ENCODE measurements around the gene ZIC5.

The ZIC5 gene

DNA sequence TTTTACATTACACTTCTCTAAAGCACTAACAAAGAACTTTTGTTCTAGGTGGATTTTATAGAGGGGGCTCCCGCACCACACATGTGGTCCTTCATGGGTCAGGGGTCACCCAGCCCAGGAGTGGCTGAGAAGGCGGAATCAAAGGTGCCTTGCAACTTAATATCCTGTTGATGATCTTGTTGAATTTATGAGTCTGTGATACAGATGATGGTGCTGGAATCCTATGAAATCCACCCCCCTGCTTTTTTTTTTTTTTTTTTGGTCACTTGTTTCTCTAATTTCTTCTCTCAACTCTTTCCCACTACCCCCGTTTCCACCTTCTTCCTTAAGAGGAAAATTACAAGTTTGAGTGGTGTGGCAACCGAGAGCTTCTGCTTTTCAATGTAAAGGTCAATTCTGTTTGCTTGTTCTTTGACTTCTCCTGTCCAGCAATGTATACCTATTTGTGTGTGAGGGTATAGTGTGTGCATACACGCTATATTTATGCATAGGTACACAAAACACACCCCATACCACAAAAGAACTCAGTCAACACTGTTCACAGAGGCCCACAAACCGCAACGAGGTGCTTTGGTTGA, 5.9 kb upstream of the ZIC5 start:
- H3K27ac ChIP-seq: no peak overlapping the region
- no peak for TF ChIP-seq ZFX (IDR thresholded peaks at IDR 0.05)
- TF ChIP-seq, protein P1, sequence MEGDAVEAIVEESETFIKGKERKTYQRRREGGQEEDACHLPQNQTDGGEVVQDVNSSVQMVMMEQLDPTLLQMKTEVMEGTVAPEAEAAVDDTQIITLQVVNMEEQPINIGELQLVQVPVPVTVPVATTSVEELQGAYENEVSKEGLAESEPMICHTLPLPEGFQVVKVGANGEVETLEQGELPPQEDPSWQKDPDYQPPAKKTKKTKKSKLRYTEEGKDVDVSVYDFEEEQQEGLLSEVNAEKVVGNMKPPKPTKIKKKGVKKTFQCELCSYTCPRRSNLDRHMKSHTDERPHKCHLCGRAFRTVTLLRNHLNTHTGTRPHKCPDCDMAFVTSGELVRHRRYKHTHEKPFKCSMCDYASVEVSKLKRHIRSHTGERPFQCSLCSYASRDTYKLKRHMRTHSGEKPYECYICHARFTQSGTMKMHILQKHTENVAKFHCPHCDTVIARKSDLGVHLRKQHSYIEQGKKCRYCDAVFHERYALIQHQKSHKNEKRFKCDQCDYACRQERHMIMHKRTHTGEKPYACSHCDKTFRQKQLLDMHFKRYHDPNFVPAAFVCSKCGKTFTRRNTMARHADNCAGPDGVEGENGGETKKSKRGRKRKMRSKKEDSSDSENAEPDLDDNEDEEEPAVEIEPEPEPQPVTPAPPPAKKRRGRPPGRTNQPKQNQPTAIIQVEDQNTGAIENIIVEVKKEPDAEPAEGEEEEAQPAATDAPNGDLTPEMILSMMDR (conservative IDR thresholded peaks at IDR 0.05): no peak

DNA sequence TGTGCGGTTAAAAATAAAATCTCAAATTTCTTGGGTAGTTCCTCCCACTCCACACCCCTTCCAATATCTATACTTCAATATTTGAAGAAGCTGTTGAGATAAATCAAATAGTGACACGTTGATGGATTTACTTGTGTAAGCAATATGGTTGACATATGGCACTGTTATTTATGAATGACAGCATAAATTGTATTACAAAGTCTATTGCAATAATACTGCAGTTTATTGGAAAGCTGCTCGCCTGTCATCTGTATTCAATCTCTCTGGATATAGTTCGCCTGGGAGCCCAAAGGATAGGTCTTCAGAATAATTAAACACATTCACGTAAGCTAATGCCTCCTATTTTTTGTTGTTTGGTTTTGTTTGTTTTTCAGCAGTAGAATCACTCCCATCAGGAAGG, 5.0 kb upstream of the ZIC5 start:
- TF ChIP-seq, protein P1 (conservative IDR thresholded peaks at IDR 0.05): no peak
- TF ChIP-seq ZFX (IDR thresholded peaks at IDR 0.05): no peak
- no peak overlapping the region for H3K27ac ChIP-seq

DNA sequence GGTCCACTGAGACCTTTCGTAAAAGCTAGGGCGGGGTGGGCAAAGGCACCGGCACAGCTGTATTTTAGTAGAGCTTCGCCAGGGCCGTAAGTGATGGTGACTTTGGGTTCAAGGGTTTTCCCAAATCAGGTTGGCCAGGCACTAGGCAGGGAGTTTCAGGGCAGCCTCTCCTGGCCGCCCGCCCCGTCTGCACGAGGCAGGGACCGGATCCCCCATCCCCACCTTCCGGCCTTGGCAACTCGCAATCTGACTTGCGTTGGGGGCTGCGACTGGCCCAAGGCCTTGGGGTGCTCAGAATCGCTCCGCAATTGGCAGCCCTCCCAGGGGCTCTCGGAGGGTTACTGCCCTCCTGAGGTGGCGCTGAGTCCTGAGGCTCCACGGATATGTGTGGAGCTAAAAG, 4.1 kb upstream of the ZIC5 start:
- TF ChIP-seq, protein P1 (conservative IDR thresholded peaks at IDR 0.05): no peak
- no peak for TF ChIP-seq ZFX (IDR thresholded peaks at IDR 0.05)
- no peak overlapping the region for H3K27ac ChIP-seq

DNA sequence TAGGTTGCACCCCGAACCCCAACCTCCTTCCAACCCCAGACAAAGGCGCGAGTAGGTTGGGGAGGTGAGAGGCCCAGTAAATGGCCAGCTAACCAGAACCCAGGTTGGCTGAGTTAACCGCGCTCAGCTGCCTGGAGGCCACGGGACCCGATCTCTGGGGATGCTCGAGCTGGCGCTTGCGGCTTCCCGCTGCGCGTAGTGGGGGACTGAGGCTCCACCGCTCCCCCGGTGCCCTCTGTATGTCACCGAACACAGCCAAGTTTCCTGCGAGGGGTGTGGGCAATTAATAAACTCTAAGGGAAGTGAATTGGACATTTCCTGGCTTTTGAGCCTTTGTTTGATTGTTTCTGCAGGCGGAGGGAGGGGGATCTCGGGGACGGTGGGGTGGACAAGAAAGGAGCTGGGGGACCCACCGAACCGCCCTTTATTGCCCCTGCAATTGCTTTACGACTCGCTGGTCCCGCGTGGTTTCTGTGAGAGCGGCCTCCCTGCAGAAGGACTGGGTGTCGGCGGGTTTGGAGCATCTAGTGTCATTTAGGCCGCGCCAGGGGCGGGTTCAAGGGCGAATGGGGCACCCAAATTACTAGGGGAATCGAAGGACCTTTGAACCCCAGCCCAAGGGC, 3.5 kb upstream of the ZIC5 start:
- H3K27ac ChIP-seq: no peak overlapping the region
- no peak for TF ChIP-seq ZFX (IDR thresholded peaks at IDR 0.05)
- TF ChIP-seq, protein P1 (conservative IDR thresholded peaks at IDR 0.05): no peak

DNA sequence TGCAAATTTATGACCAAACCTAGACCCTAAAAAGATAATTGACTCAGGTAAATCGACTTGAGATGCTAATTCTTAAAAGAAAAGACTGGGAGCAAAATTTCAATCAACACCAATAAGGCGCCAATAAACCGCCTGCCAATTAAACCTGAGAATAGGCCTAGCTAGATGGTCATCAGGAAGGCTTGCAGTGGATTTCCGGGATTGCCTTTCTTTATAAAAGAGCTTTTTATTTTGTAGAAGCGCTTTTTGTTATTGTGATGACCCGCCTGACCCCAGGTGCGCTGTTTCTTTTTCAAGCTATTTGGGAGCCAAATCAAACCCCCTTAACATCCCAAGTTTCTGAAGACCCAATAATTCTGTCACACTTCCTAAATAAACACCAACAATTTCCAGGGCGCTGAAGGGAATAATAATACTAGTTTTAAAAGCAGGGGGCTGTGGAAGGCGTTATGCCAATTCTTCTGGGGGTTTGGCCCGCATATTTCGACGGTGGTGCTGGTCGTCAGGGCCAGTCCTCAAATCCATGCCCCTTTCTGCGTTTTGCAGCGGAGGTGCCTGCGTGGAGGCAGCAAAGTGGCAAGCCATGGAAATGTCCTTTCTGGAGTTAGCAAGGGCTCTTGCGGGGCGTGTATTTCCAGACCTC, 2.9 kb upstream of the ZIC5 start:
- no peak overlapping the region for H3K27ac ChIP-seq
- TF ChIP-seq, protein P1 (conservative IDR thresholded peaks at IDR 0.05): no peak
- TF ChIP-seq ZFX (IDR thresholded peaks at IDR 0.05): no peak

DNA sequence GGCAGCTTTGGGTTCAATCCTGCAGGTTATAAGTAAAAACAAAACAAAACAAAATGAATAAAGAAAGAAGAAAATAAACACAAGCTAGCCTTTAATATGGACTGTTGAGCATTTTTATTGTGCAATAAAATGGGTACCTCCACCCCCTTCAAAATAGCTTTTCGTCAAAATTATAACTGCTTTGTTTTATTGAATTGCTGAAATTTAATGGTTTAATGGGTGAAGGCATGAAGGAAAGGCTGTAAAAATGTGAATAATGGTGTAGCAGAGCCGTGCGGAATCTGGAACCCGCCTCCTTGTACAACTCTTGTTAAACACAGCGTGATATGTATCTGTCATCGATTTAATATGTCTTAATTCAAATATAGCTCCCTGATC, 2.2 kb upstream of the ZIC5 start:
- no peak overlapping the region for H3K27ac ChIP-seq
- TF ChIP-seq, protein P1 (conservative IDR thresholded peaks at IDR 0.05): no peak
- TF ChIP-seq ZFX (IDR thresholded peaks at IDR 0.05): no peak

DNA sequence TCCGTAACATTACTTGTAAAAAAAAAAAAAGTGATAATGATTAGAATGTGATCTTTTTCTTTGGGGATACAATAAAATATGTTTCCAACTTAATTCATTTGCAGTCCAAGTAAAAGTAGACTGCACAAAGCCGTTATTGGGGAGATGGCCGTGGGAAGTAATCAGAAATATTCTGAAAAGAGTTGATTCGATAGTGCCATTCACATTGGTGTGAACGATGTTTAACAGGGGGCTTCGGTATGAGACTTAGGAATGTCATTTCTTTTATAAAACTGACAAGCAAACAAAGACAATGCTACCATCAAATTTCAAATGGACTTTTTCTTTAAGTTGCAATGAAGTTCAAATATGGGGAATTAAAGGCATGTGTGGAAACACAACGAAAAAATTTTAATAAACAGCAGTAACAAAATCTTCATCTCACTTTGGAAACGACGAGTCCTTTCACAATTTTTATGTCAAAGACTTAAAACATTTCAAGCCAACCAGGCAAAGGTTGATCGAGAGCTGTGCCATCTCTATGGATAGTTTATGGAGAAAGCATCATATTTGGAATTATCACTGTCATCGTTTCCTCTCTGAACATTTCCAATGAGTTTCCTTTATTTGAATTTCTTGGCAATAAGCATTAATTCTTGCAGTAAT, 1.7 kb upstream of the ZIC5 start:
- TF ChIP-seq ZFX (IDR thresholded peaks at IDR 0.05): no peak
- TF ChIP-seq, protein P1 (conservative IDR thresholded peaks at IDR 0.05): no peak
- no peak overlapping the region for H3K27ac ChIP-seq

Data from C4-2B (cell line).